ENCODE results near the gene MBD5. TPM values are rescaled to one million over a fixed set of nuclear protein-coding genes. Genes with fewer than 3 reads are reported as not detected.

The MBD5 gene
- polyA plus RNA-seq, 2 donors: 2.9 to 5.0 TPM

DNA sequence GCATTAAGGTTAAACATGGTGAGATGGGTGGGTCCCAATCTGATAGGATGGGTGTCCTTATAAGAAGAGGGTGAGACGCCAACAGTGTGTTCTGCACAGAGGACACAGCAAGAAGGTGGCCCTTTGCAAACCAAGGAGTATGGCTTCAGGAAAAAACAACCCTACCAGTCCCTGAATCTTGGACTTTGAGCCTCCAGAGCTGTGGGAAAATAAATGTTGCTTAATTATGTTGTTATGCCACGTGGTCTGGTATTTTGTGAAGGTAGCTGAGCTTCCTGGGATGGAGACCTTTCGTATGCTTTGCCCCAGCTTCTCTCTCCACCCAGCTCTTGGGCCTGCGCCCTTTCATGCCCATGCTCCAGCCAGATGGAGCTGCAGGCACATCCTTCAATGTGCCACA, 509.5 kb downstream of the MBD5 start:
- Histone ChIP-seq H3K9me3 (ENCODE audit: control insufficient read depth in 2 of 2, insufficient read depth in 1 of 2, low read depth in 1 of 2, low read length in 1 of 2) (no peaks in the 10 kb centered on the region), H3K27ac (ENCODE audit: low read depth in 2 of 2, low read length in 1 of 2) (no peak overlapping the region), H3K4me3 (ENCODE audit: low read depth in 1 of 2, low read length in 2 of 2) (no peak overlapping the region), H3K4me1 (ENCODE audit: control insufficient read depth in 2 of 2, insufficient read depth in 2 of 2, low read length in 1 of 2) (peaks cover 0 to 3% of the 10 kb centered on the region in 2 donors), H3K36me3 (ENCODE audit: control insufficient read depth in 2 of 2, insufficient read depth in 2 of 2, low read length in 1 of 2) (no peaks in the 10 kb centered on the region), H3K27me3 (ENCODE audit: control insufficient read depth in 1 of 2, insufficient read depth in 2 of 2, low read length in 2 of 2) (no peaks in the 10 kb centered on the region)
- 80% methylated on average over 4 of the region's 4 CpGs for WGBS, 2 donors

- Histone ChIP-seq H3K9me3 (ENCODE audit: control insufficient read depth in 2 of 2, insufficient read depth in 1 of 2, low read depth in 1 of 2, low read length in 1 of 2) (no peaks in the 10 kb centered on the region), H3K4me3 (ENCODE audit: low read depth in 1 of 2, low read length in 2 of 2) (no peak overlapping the region), H3K27ac (ENCODE audit: low read depth in 2 of 2, low read length in 1 of 2) (no peak overlapping the region), H3K4me1 (ENCODE audit: control insufficient read depth in 2 of 2, insufficient read depth in 2 of 2, low read length in 1 of 2) (peaks cover 0 to 3% of the 10 kb centered on the region in 2 donors), H3K27me3 (ENCODE audit: control insufficient read depth in 1 of 2, insufficient read depth in 2 of 2, low read length in 2 of 2) (no peaks in the 10 kb centered on the region), H3K36me3 (ENCODE audit: control insufficient read depth in 2 of 2, insufficient read depth in 2 of 2, low read length in 1 of 2) (no peaks in the 10 kb centered on the region)
- WGBS, 2 donors: 89 to 95% methylated on average over 7 of the region's 7 CpGs
These were observed 510.3 kb downstream of the MBD5 start for GRCh38 chr2:148531235-148531634.

DNA sequence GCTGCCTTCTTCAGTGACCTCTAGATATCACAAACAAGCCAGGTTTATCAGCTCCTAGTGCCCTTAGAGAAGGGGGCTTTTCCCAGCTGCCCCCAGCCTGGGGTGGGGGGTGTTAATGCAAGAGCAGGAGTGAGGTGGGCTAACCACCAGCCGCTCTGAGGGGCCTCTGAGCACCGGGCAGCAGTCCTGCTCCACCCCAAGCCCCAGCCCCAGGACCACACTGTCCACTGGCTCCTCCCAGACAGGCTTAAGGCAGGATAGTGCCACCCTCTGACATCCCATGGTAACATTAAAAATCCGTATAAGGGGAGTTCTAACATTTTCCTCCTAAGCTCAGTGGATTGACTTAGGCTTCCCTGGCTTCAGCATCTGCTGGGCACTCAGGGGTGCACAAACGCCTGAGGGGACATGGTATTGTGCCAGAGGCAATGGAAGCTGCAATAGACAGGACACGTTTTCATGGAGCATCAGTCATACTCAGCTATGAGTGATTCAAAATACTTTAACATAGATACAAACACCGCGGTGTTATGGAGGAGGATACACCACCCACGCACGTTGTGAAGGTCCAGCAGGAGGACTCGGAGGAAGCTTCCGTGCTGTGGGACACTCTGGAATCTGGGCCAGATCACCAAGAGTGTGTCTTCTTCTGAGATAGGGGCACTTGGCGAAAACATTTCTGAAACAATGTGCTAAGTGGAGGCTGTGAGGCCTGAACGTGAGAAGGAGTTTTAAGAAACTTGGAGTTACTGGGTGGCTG, 511.0 kb downstream of the MBD5 start:
- peaks cover 0 to 3% of the 10 kb centered on the region in 2 donors for H3K4me1 ChIP-seq (ENCODE audit: control insufficient read depth in 2 of 2, insufficient read depth in 2 of 2, low read length in 1 of 2)
- no peaks in the 10 kb centered on the region for H3K9me3 ChIP-seq (ENCODE audit: control insufficient read depth in 2 of 2, insufficient read depth in 1 of 2, low read depth in 1 of 2, low read length in 1 of 2)
- no peaks in the 10 kb centered on the region for H3K27me3 ChIP-seq (ENCODE audit: control insufficient read depth in 1 of 2, insufficient read depth in 2 of 2, low read length in 2 of 2)
- no peak overlapping the region for H3K4me3 ChIP-seq (ENCODE audit: low read depth in 1 of 2, low read length in 2 of 2)
- H3K27ac ChIP-seq (ENCODE audit: low read depth in 2 of 2, low read length in 1 of 2): no peak overlapping the region
- no peaks in the 10 kb centered on the region for H3K36me3 ChIP-seq (ENCODE audit: control insufficient read depth in 2 of 2, insufficient read depth in 2 of 2, low read length in 1 of 2)
- WGBS, 2 donors: 73 to 81% methylated on average over 13 of the region's 13 CpGs

GRCh38 chr2:148533004-148533403, 512.1 kb downstream of the MBD5 start:
- H3K4me1 ChIP-seq (ENCODE audit: control insufficient read depth in 2 of 2, insufficient read depth in 2 of 2, low read length in 1 of 2): peaks cover 0 to 3% of the 10 kb centered on the region in 2 donors
- no peaks in the 10 kb centered on the region for H3K36me3 ChIP-seq (ENCODE audit: control insufficient read depth in 2 of 2, insufficient read depth in 2 of 2, low read length in 1 of 2)
- 86 to 91% methylated on average over 8 of the region's 8 CpGs for WGBS, 2 donors
- H3K4me3 ChIP-seq (ENCODE audit: low read depth in 1 of 2, low read length in 2 of 2): no peak overlapping the region
- H3K9me3 ChIP-seq (ENCODE audit: control insufficient read depth in 2 of 2, insufficient read depth in 1 of 2, low read depth in 1 of 2, low read length in 1 of 2): no peaks in the 10 kb centered on the region
- H3K27me3 ChIP-seq (ENCODE audit: control insufficient read depth in 1 of 2, insufficient read depth in 2 of 2, low read length in 2 of 2): no peaks in the 10 kb centered on the region
- H3K27ac ChIP-seq (ENCODE audit: low read depth in 2 of 2, low read length in 1 of 2): no peak overlapping the region

- Histone ChIP-seq H3K4me1 (ENCODE audit: control insufficient read depth in 2 of 2, insufficient read depth in 2 of 2, low read length in 1 of 2) (peaks cover 0 to 3% of the 10 kb centered on the region in 2 donors), H3K27me3 (ENCODE audit: control insufficient read depth in 1 of 2, insufficient read depth in 2 of 2, low read length in 2 of 2) (no peaks in the 10 kb centered on the region), H3K4me3 (ENCODE audit: low read depth in 1 of 2, low read length in 2 of 2) (no peak overlapping the region), H3K9me3 (ENCODE audit: control insufficient read depth in 2 of 2, insufficient read depth in 1 of 2, low read depth in 1 of 2, low read length in 1 of 2) (no peaks in the 10 kb centered on the region), H3K36me3 (ENCODE audit: control insufficient read depth in 2 of 2, insufficient read depth in 2 of 2, low read length in 1 of 2) (no peaks in the 10 kb centered on the region), H3K27ac (ENCODE audit: low read depth in 2 of 2, low read length in 1 of 2) (no peak overlapping the region)
- 83 to 89% methylated on average over 3 of the region's 3 CpGs for WGBS, 2 donors
These were observed 512.8 kb downstream of the MBD5 start for GRCh38 chr2:148533685-148534084.

DNA sequence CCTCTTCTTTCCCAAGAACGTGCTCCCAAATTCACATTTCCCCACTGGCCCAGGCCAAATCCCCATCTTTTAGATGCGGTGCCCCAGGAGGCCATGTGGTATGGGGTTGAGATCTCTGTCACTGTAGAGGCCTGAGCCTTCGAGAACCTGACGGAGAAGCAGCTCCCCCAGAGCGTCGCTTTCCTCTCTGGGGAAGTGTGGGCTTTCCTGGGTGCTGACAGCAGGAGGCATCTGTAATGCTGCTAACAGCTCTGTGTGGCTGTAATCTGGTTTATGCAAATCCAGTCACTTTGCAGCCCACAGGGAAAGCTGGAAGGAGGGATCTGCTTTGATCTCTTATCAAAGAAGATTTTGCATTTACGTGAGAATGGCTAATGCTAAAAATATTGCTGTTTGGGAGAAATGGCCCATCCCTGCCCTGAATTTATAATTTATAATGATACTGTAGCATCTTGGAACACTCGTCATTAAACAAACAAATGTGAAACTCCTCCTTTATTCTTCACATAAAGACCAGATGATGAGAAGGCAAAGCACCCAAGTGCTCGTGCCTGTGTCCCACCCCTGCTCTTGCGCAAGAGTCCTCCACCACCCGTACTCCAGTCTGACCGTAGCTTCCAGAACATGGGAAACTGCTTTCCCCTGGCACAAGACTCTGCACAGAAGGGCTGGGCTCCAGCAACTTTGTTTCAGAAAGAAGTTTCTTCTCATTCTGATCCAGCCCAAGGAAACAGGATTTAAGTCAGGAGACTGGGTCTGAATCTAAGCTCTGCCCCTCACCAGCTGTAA, 513.7 kb downstream of the MBD5 start:
- Histone ChIP-seq H3K4me1 (ENCODE audit: control insufficient read depth in 2 of 2, insufficient read depth in 2 of 2, low read length in 1 of 2) (peaks cover 0 to 3% of the 10 kb centered on the region in 2 donors), H3K36me3 (ENCODE audit: control insufficient read depth in 2 of 2, insufficient read depth in 2 of 2, low read length in 1 of 2) (no peaks in the 10 kb centered on the region), H3K4me3 (ENCODE audit: low read depth in 1 of 2, low read length in 2 of 2) (no peak overlapping the region), H3K27ac (ENCODE audit: low read depth in 2 of 2, low read length in 1 of 2) (no peak overlapping the region), H3K9me3 (ENCODE audit: control insufficient read depth in 2 of 2, insufficient read depth in 1 of 2, low read depth in 1 of 2, low read length in 1 of 2) (no peaks in the 10 kb centered on the region), H3K27me3 (ENCODE audit: control insufficient read depth in 1 of 2, insufficient read depth in 2 of 2, low read length in 2 of 2) (no peaks in the 10 kb centered on the region)
- 60 to 66% methylated on average over 12 of the region's 12 CpGs for WGBS, 2 donors

DNA sequence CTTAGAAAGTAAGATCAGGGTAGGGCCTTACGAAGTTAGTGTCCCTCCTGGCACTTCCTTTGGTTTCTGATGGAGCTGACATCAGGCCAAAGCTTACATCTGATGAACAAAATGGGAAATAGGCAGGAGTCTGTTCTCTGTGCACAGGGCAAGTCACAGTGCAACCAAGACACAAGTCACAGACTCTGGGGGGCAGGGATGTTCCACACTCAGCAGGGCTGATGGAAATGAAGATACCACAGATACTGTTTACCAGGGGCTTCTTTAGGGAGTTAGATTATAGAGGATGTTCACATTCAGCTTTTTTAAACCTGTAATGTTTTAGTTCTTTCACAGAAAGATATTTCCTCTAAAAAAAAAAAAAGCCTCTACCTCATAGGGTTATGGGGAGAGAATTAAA, 517.5 kb downstream of the MBD5 start:
- no peaks in the 10 kb centered on the region for H3K27me3 ChIP-seq (ENCODE audit: control insufficient read depth in 1 of 2, insufficient read depth in 2 of 2, low read length in 2 of 2)
- no peaks in the 10 kb centered on the region for H3K4me1 ChIP-seq (ENCODE audit: control insufficient read depth in 2 of 2, insufficient read depth in 2 of 2, low read length in 1 of 2)
- no peaks in the 10 kb centered on the region for H3K36me3 ChIP-seq (ENCODE audit: control insufficient read depth in 2 of 2, insufficient read depth in 2 of 2, low read length in 1 of 2)
- no peak overlapping the region for H3K4me3 ChIP-seq (ENCODE audit: low read depth in 1 of 2, low read length in 2 of 2)
- no peaks in the 10 kb centered on the region for H3K9me3 ChIP-seq (ENCODE audit: control insufficient read depth in 2 of 2, insufficient read depth in 1 of 2, low read depth in 1 of 2, low read length in 1 of 2)
- 67 to 73% methylated on average over 1 of the region's 1 CpG for WGBS, 2 donors
- H3K27ac ChIP-seq (ENCODE audit: low read depth in 2 of 2, low read length in 1 of 2): no peak overlapping the region

DNA sequence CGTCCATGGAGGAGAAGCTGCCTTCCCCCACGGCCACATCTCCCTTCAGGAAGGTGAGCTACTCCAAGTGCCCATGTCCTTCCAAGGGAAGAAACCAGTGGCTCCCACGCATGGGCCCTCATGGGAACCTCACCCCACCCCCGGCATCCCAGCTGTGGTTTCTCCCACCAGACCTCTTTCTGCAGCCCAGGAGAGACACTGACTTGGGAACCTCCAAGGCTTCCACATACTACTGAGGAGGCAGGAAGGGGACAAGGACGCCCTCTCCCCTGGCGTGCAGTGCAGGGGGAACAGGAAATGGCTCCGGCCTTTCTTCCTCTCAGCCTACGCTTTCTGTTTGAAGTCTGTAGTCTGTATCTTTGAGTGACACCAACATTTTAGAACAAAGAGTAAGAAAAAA, 519.1 kb downstream of the MBD5 start:
- no peak overlapping the region for H3K4me3 ChIP-seq (ENCODE audit: low read depth in 1 of 2, low read length in 2 of 2)
- 78 to 82% methylated on average over 8 of the region's 8 CpGs for WGBS, 2 donors

GRCh38 chr2:148541792-148542191, 520.9 kb downstream of the MBD5 start:
- peaks cover 0 to 2% of the 10 kb centered on the region in 2 donors for H3K4me1 ChIP-seq (ENCODE audit: control insufficient read depth in 2 of 2, insufficient read depth in 2 of 2, low read length in 1 of 2)
- no peaks in the 10 kb centered on the region for H3K36me3 ChIP-seq (ENCODE audit: control insufficient read depth in 2 of 2, insufficient read depth in 2 of 2, low read length in 1 of 2)
- H3K4me3 ChIP-seq (ENCODE audit: low read depth in 1 of 2, low read length in 2 of 2): no peak overlapping the region
- no peaks in the 10 kb centered on the region for H3K9me3 ChIP-seq (ENCODE audit: control insufficient read depth in 2 of 2, insufficient read depth in 1 of 2, low read depth in 1 of 2, low read length in 1 of 2)
- H3K27ac ChIP-seq (ENCODE audit: low read depth in 2 of 2, low read length in 1 of 2): no peak overlapping the region
- 93 to 94% methylated on average over 3 of the region's 3 CpGs for WGBS, 2 donors
- H3K27me3 ChIP-seq (ENCODE audit: control insufficient read depth in 1 of 2, insufficient read depth in 2 of 2, low read length in 2 of 2): no peaks in the 10 kb centered on the region

More for the DNA sequence above, 519.1 kb downstream of the MBD5 start:
- H3K36me3 ChIP-seq (ENCODE audit: control insufficient read depth in 2 of 2, insufficient read depth in 2 of 2, low read length in 1 of 2): no peaks in the 10 kb centered on the region
- no peaks in the 10 kb centered on the region for H3K4me1 ChIP-seq (ENCODE audit: control insufficient read depth in 2 of 2, insufficient read depth in 2 of 2, low read length in 1 of 2)
- no peaks in the 10 kb centered on the region for H3K27me3 ChIP-seq (ENCODE audit: control insufficient read depth in 1 of 2, insufficient read depth in 2 of 2, low read length in 2 of 2)
- no peaks in the 10 kb centered on the region for H3K9me3 ChIP-seq (ENCODE audit: control insufficient read depth in 2 of 2, insufficient read depth in 1 of 2, low read depth in 1 of 2, low read length in 1 of 2)
- H3K27ac ChIP-seq (ENCODE audit: low read depth in 2 of 2, low read length in 1 of 2): no peak overlapping the region

All from esophagus (tissue), 2 donors.